NCI-H2196 (cell line): ENCODE results near the gene DTD2.
"Not testable (repeated sequence)": the region's sequence is repeated elsewhere in the genome, so short reads cannot be mapped to it uniquely, and the experiment has no call there.

ENCODE experiments used
- DNase-seq: peaks from one replicate; lab custom pipeline; 2025; ENCODE audit not compliant: unreplicated experiment; lab: John Stamatoyannopoulos, UW

The DTD2 gene

GRCh38 chr14:31456841-31457664 lies at the start of gene DTD2:
Gene DTD2 (minus strand): TSS chr14:31457506. CDS start chr14:31457393, 113 bp downstream.
- peak; percentile 98 for DNase-seq

GRCh38 chr14:31505411-31505810 lies 48.1 kb upstream of the DTD2 start:
- no peak for DNase-seq

GRCh38 chr14:31501870-31502269 lies 44.6 kb upstream of the DTD2 start:
- DNase-seq, result no peak

- DNase-seq, result no peak
Observed at GRCh38 chr14:31492759-31493498, 35.6 kb upstream of the DTD2 start.

- DNase-seq, result no peak
Observed at GRCh38 chr14:31489691-31490090, 32.4 kb upstream of the DTD2 start.

- no peak for DNase-seq
Observed at GRCh38 chr14:31487886-31488285, 30.6 kb upstream of the DTD2 start, which contains the start of gene GPR33. Gene GPR33 (minus strand): TSS chr14:31488039. CDS start chr14:31483965, 4,074 bp downstream.

GRCh38 chr14:31486764-31487163 lies 29.5 kb upstream of the DTD2 start:
- no peak for DNase-seq

- DNase-seq, result no peak
Observed at GRCh38 chr14:31484754-31485153, 27.4 kb upstream of the DTD2 start.

- no peak for DNase-seq
Observed at GRCh38 chr14:31480156-31480555, 22.9 kb upstream of the DTD2 start.

GRCh38 chr14:31479027-31479426 lies 21.7 kb upstream of the DTD2 start:
- no peak for DNase-seq

GRCh38 chr14:31477248-31477647 lies 19.9 kb upstream of the DTD2 start:
- no peak for DNase-seq

GRCh38 chr14:31476131-31476866 lies 19.0 kb upstream of the DTD2 start:
- DNase-seq, result no peak

GRCh38 chr14:31466554-31466953 lies 9.2 kb upstream of the DTD2 start:
- DNase-seq, result no peak

- no peak for DNase-seq
Observed at GRCh38 chr14:31465111-31465510, 7.8 kb upstream of the DTD2 start.

GRCh38 chr14:31462450-31462849 lies 5.1 kb upstream of the DTD2 start:
- DNase-seq, result not testable (repeated sequence)

GRCh38 chr14:31461545-31461944 lies 4.2 kb upstream of the DTD2 start:
- no peak for DNase-seq

GRCh38 chr14:31457665-31458659 lies 656 bp upstream of the DTD2 start:
- no peak for DNase-seq

GRCh38 chr14:31449971-31450610 lies 7.2 kb downstream of the DTD2 start:
- peak; percentile 54 for DNase-seq

- no peak for DNase-seq
Observed at GRCh38 chr14:31449136-31449535, 8.2 kb downstream of the DTD2 start.

- DNase-seq, result no peak
Observed at GRCh38 chr14:31445703-31446102, 11.6 kb downstream of the DTD2 start.
